Chondrocyte (in vitro differentiated cells): ENCODE data around the gene BLCAP. TPM values are rescaled to one million over a fixed set of nuclear protein-coding genes. Genes with fewer than 3 reads are reported as not detected.

Source experiments
- DNase-seq: peaks from one replicate; pipeline ENCODE4 v3.0.0; 2021; ENCODE audit warnings: mixed read lengths, low spot score
- H3K27ac Mint-ChIP-seq: one replicate; pipeline ENCODE4 v1.8.0; 2021; ENCODE audit warnings: mild to moderate bottlenecking, moderate library complexity, mixed read lengths; ENCODE audit not compliant: unreplicated experiment
- H3K27me3 Mint-ChIP-seq: 2 replicates; pipeline ENCODE4 v1.8.0; 2021; ENCODE audit warnings: low read depth, mixed read lengths
- H3K36me3 Mint-ChIP-seq: 2 replicates; pipeline ENCODE4 v1.8.0; 2021; ENCODE audit warnings: low read depth, mixed read lengths
- H3K4me1 Mint-ChIP-seq: 2 replicates; pipeline ENCODE4 v1.8.0; 2021; ENCODE audit warnings: low read depth, mild to moderate bottlenecking, mixed read lengths
- H3K4me3 Mint-ChIP-seq: one replicate; pipeline ENCODE4 v1.8.0; 2021; ENCODE audit warnings: mild to moderate bottlenecking, moderate library complexity, mixed read lengths; ENCODE audit not compliant: unreplicated experiment
- H3K9me3 Mint-ChIP-seq: 2 replicates; pipeline ENCODE4 v1.8.0; 2021; ENCODE audit warnings: low read depth, mixed read lengths
- CTCF ChIP-seq: fragments of 200-600 bp; sonication (generic); IDR thresholded peaks from 2 replicates; pipeline ENCODE4 v1.5.0; 2021; ENCODE audit warnings: antibody characterized with exemption, mild to moderate bottlenecking, moderate library complexity
- total RNA-seq: library from RNA; stranded (reverse); gene quantifications from 3 replicates; pipeline ENCODE4 v1.2.1, GENCODE V29; 2021

BLCAP gene
- total RNA-seq, 1 donor from 2014 or later = 56.6 TPM

DNA sequence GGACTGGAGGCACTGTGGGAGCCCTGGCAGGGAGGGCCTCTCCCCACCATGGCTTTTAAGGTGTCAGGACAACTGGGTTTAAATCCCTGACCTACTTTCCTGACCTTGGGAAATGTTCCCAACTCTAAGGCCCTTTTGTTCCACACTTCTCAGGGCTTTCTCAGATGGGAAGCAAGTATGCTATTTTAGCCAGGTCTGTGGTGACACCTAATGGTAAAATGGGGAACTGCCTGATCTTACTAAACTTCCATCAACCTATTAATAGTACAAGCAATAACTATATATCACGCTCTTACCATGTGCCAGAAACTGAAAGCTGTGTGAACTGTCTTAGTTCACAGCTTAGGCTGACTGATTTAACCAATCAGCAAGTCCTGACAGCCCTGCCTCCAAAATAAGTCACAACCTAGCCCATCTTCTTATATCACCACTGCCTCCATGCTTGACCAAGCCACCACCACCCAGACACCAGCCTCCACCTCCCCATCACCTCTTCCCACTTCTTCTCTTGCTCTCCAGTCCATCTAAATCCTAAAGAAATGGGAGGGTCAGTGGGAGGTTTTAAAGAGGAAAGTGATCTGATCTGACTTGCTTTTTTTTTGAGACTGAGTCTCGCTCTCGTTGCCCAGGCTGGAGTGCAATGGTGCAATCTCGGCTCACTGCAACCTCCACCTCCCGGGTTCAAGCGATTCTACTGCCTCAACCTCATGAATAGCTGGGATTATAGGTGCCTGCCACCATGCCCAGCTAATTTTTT is 6.9 kb upstream of the BLCAP start:
- H3K9me3 Mint-ChIP-seq = no peaks in the 10 kb centered on the region
- no peak overlapping the region for H3K4me3 Mint-ChIP-seq
- peak; percentile 94 for TF ChIP-seq CTCF
- peaks cover 6% of the 10 kb centered on the region for H3K4me1 Mint-ChIP-seq
- peaks cover 7% of the 10 kb centered on the region for H3K27me3 Mint-ChIP-seq
- no peak for DNase-seq
- peak overlapping the region; percentile 42 for H3K27ac Mint-ChIP-seq
- H3K36me3 Mint-ChIP-seq = no peaks in the 10 kb centered on the region

GRCh38 chr20:37533154-37533715 is 5.6 kb upstream of the BLCAP start:
- Mint-ChIP-seq H3K9me3 (no peaks in the 10 kb centered on the region), H3K27ac (no peak overlapping the region), H3K4me1 (peaks cover 12% of the 10 kb centered on the region), H3K4me3 (no peak overlapping the region), H3K36me3 (no peaks in the 10 kb centered on the region), H3K27me3 (peaks cover 7% of the 10 kb centered on the region)
- no peak for DNase-seq
- TF ChIP-seq CTCF = no peak

- Mint-ChIP-seq H3K36me3 (no peaks in the 10 kb centered on the region), H3K27ac (no peak overlapping the region), H3K27me3 (peaks cover 3% of the 10 kb centered on the region), H3K4me3 (no peak overlapping the region), H3K4me1 (peaks cover 14% of the 10 kb centered on the region), H3K9me3 (no peaks in the 10 kb centered on the region)
- TF ChIP-seq CTCF = no peak
- DNase-seq = no peak
Observed at GRCh38 chr20:37531856-37532255, 4.2 kb upstream of the BLCAP start.

DNA sequence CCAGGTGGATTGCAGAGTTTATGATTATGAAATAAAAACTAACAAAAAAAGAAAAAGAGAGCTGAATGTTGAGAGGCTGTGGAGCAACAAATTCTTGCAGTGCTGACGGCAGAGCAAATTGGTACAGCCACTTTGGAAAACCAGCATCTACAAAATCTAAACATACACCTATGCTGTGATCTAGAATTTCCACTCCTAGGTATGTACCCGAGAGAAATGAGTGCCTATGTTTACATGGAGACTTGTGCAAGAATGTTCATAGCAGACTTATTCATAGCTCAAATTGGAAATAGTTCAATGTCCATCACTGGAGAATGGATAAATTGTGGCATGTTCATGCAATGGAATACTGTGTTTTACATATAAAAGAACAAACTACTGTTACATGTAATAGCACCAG is 3.0 kb upstream of the BLCAP start:
- TF ChIP-seq CTCF = no peak
- Mint-ChIP-seq H3K4me3 (no peak overlapping the region), H3K27me3 (no peaks in the 10 kb centered on the region), H3K36me3 (no peaks in the 10 kb centered on the region), H3K27ac (no peak overlapping the region), H3K4me1 (peaks cover 25% of the 10 kb centered on the region), H3K9me3 (no peaks in the 10 kb centered on the region)
- no peak for DNase-seq

- Mint-ChIP-seq H3K4me1 (peaks cover 31% of the 10 kb centered on the region), H3K9me3 (no peaks in the 10 kb centered on the region), H3K27me3 (no peaks in the 10 kb centered on the region), H3K36me3 (no peaks in the 10 kb centered on the region), H3K4me3 (no peak overlapping the region), H3K27ac (no peak overlapping the region)
- no peak for DNase-seq
- TF ChIP-seq CTCF = no peak
Observed at GRCh38 chr20:37529968-37530600, 2.4 kb upstream of the BLCAP start.
